GM21786 (cell line): ENCODE data around the gene SHROOM4.

Experiments
- ATAC-seq: cut with Tn5 transposase; IDR thresholded peaks from one replicate; pipeline ENCODE4 v1.9.1; 2021; ENCODE audit not compliant: unreplicated experiment

The SHROOM4 gene

GRCh38 chrX:50787099-50787498 is 26.9 kb downstream of the SHROOM4 start:
- ATAC-seq: no peak

- ATAC-seq: no peak
These were observed 33.9 kb downstream of the SHROOM4 start for GRCh38 chrX:50780144-50780543.

GRCh38 chrX:50779694-50780093 is 34.3 kb downstream of the SHROOM4 start:
- no peak for ATAC-seq

- ATAC-seq: no peak
These were observed 35.7 kb downstream of the SHROOM4 start for GRCh38 chrX:50778272-50778671.

- no peak for ATAC-seq
These were observed 37.7 kb downstream of the SHROOM4 start for GRCh38 chrX:50776248-50776647.

GRCh38 chrX:50771382-50771781 is 42.6 kb downstream of the SHROOM4 start:
- ATAC-seq: no peak

GRCh38 chrX:50770702-50771101 is 43.3 kb downstream of the SHROOM4 start:
- ATAC-seq: no peak

GRCh38 chrX:50769389-50770063 is 44.5 kb downstream of the SHROOM4 start:
- no peak for ATAC-seq

GRCh38 chrX:50768801-50769200 is 45.2 kb downstream of the SHROOM4 start:
- no peak for ATAC-seq

GRCh38 chrX:50765986-50766385 is 48.0 kb downstream of the SHROOM4 start:
- no peak for ATAC-seq

GRCh38 chrX:50762578-50762977 is 51.4 kb downstream of the SHROOM4 start:
- no peak for ATAC-seq

- no peak for ATAC-seq
These were observed 57.7 kb downstream of the SHROOM4 start for GRCh38 chrX:50756276-50756675.

- no peak for ATAC-seq
These were observed 62.9 kb downstream of the SHROOM4 start for GRCh38 chrX:50751091-50751490.

GRCh38 chrX:50747471-50747900 is 66.5 kb downstream of the SHROOM4 start:
- no peak for ATAC-seq

- no peak for ATAC-seq
These were observed 77.3 kb downstream of the SHROOM4 start for GRCh38 chrX:50736656-50737055.

GRCh38 chrX:50726296-50726695 is 87.7 kb downstream of the SHROOM4 start:
- ATAC-seq: no peak

- ATAC-seq: no peak
These were observed 88.7 kb downstream of the SHROOM4 start for GRCh38 chrX:50725310-50725709.

GRCh38 chrX:50723006-50723405 is 91.0 kb downstream of the SHROOM4 start:
- ATAC-seq: no peak

- ATAC-seq: no peak
These were observed 92.1 kb downstream of the SHROOM4 start for GRCh38 chrX:50721764-50722521.

GRCh38 chrX:50719614-50720013 is 94.4 kb downstream of the SHROOM4 start:
- no peak for ATAC-seq

GRCh38 chrX:50718776-50719175 is 95.2 kb downstream of the SHROOM4 start:
- ATAC-seq: no peak

GRCh38 chrX:50716706-50717105 is 97.3 kb downstream of the SHROOM4 start:
- no peak for ATAC-seq

GRCh38 chrX:50712777-50713176 is 101.2 kb downstream of the SHROOM4 start:
- ATAC-seq: no peak
